GM23338 (cell line): ENCODE measurements around the gene ENTHD1. TPM values are rescaled to one million over a fixed set of nuclear protein-coding genes. Genes with fewer than 3 reads are reported as not detected.

ENCODE experiments used
- ATAC-seq: fragments of 200-7000 bp; cut with Tn5 transposase; 3 replicates; pipeline ENCODE4 v1.9.1; 2020
- DNase-seq: peaks from one replicate; pipeline ENCODE4 v3.0.0-alpha.2; 2015; ENCODE audit warnings: low spot score
- H2AFZ ChIP-seq: fragments of 200-600 bp; sonication (generic); 2 replicates; pipeline ENCODE4 v1.8.0; 2016; ENCODE audit warnings: antibody characterized with exemption, mild to moderate bottlenecking, moderate library complexity
- H3F3A ChIP-seq: fragments of 200-600 bp; sonication (generic); replicated peaks from 2 replicates; pipeline ENCODE4 v1.8.0; 2017; ENCODE audit warnings: antibody characterized with exemption, mixed run types, low read depth
- H3K27ac ChIP-seq: fragments of 200-600 bp; sonication (generic); 2 replicates; pipeline ENCODE4 v1.6.1; 2016; ENCODE audit warnings: low read depth
- H3K27me3 ChIP-seq: fragments of 200-600 bp; sonication (generic); 2 replicates; pipeline ENCODE4 v1.8.0; 2016; ENCODE audit warnings: mild to moderate bottlenecking, mixed run types, moderate library complexity; ENCODE audit not compliant: insufficient read depth
- H3K36me3 ChIP-seq: fragments of 200-600 bp; sonication (generic); 2 replicates; pipeline ENCODE4 v1.8.0; 2016; ENCODE audit warnings: mild to moderate bottlenecking; ENCODE audit not compliant: insufficient read depth
- H3K4me1 ChIP-seq: fragments of 200-600 bp; sonication (generic); 2 replicates; pipeline ENCODE4 v1.8.0; 2016; ENCODE audit warnings: mild to moderate bottlenecking, moderate library complexity; ENCODE audit not compliant: insufficient read depth
- H3K4me2 ChIP-seq: fragments of 200-600 bp; sonication (generic); 2 replicates; pipeline ENCODE4 v1.7.1; 2017; ENCODE audit warnings: mixed run types
- H3K4me3 ChIP-seq: fragments of 200-600 bp; sonication (generic); 2 replicates; pipeline ENCODE4 v1.6.1; 2016; ENCODE audit warnings: mixed run types
- H3K79me2 ChIP-seq: fragments of 200-600 bp; sonication (generic); replicated peaks from 2 replicates; pipeline ENCODE4 v1.8.0; 2017; ENCODE audit warnings: mild to moderate bottlenecking; ENCODE audit not compliant: insufficient read depth
- H3K9me2 ChIP-seq: fragments of 200-600 bp; sonication (generic); 2 replicates; pipeline ENCODE4 v1.8.0; 2017; ENCODE audit not compliant: insufficient read depth
- H4K20me1 ChIP-seq: fragments of 200-600 bp; sonication (generic); replicated peaks from 2 replicates; pipeline ENCODE4 v1.8.0; 2017; ENCODE audit warnings: mild to moderate bottlenecking; ENCODE audit not compliant: insufficient read depth
- H3K27ac Mint-ChIP-seq: 2 replicates; pipeline ENCODE4 v1.8.0; 2020; ENCODE audit warnings: inconsistent platforms, mild to moderate bottlenecking, moderate library complexity, mixed read lengths
- H3K27me3 Mint-ChIP-seq: 3 replicates; pipeline ENCODE4 v1.8.0; 2022; ENCODE audit warnings: low read depth, mild to moderate bottlenecking, moderate library complexity, mixed read lengths, inconsistent platforms; ENCODE audit not compliant: insufficient read depth, poor library complexity
- H3K36me3 Mint-ChIP-seq: 3 replicates; pipeline ENCODE4 v1.8.0; 2021; ENCODE audit warnings: low read depth, mild to moderate bottlenecking, inconsistent platforms, moderate library complexity, mixed read lengths
- H3K4me1 Mint-ChIP-seq: 3 replicates; pipeline ENCODE4 v1.8.0; 2020; ENCODE audit warnings: mild to moderate bottlenecking, inconsistent platforms, mixed read lengths
- H3K4me3 Mint-ChIP-seq: 3 replicates; pipeline ENCODE4 v1.8.0; 2021; ENCODE audit warnings: moderate library complexity, mild to moderate bottlenecking, inconsistent platforms, mixed read lengths
- H3K9me3 Mint-ChIP-seq: 3 replicates; pipeline ENCODE4 v1.8.0; 2020; ENCODE audit warnings: moderate library complexity, mild to moderate bottlenecking, inconsistent platforms, mixed read lengths
- CREB1 ChIP-seq: fragments of 250-450 bp; sonication (Bioruptor Pico); IDR thresholded peaks from 2 replicates; pipeline ENCODE4 v1.5.0; 2020; ENCODE audit warnings: low read depth, mild to moderate bottlenecking, moderate library complexity
- EZH2 ChIP-seq: fragments of 200-600 bp; sonication (generic); IDR thresholded peaks from one replicate; pipeline ENCODE4 v1.8.0; 2017; ENCODE audit warnings: antibody characterized with exemption, mild to moderate bottlenecking, low read depth; ENCODE audit not compliant: unreplicated experiment
- EZH2phosphoT487 ChIP-seq: fragments of 200-600 bp; sonication (generic); IDR thresholded peaks from one replicate; pipeline ENCODE4 v1.8.1; 2018; ENCODE audit warnings: antibody characterized with exemption; ENCODE audit not compliant: unreplicated experiment
- JUNB ChIP-seq: IDR thresholded peaks from one replicate; pipeline ENCODE4 v1.6.1; 2016; ENCODE audit warnings: antibody characterized with exemption; ENCODE audit not compliant: unreplicated experiment
- NANOG ChIP-seq: IDR thresholded peaks from 2 replicates; pipeline ENCODE4 v1.6.1; 2016; ENCODE audit warnings: antibody characterized with exemption, borderline replicate concordance
- POLR2AphosphoS5 ChIP-seq: IDR thresholded peaks from 2 replicates; pipeline ENCODE4 v1.6.1; 2016; ENCODE audit warnings: antibody characterized with exemption, low read depth
- STAT1 ChIP-seq: IDR thresholded peaks from one replicate; pipeline ENCODE4 v1.6.1; 2016; ENCODE audit warnings: antibody characterized with exemption; ENCODE audit not compliant: unreplicated experiment
- ZNF114 ChIP-seq: fragments of 250-450 bp; sonication (Bioruptor Pico); IDR thresholded peaks from 2 replicates; pipeline ENCODE4 v1.5.0; 2020; ENCODE audit warnings: mild to moderate bottlenecking, moderate library complexity
- ZNF331 ChIP-seq: fragments of 250-450 bp; sonication (Bioruptor Pico); IDR thresholded peaks from 2 replicates; pipeline ENCODE4 v1.5.0; 2020; ENCODE audit warnings: low read depth, mild to moderate bottlenecking, moderate library complexity
- polyA plus RNA-seq: library from polyadenylated mRNA; unstranded; fragments of >200 nt; fragmentation: Nextera tagmentation; extraction: Ambion mirVana; gene quantifications from 2 replicates; pipeline ENCODE4 v1.2.1, GENCODE V29; 2016
- total RNA-seq: library from RNA; depleted of rRNA; stranded (reverse); fragments of >200 nt; shearing (Covaris generic); gene quantifications from 2 replicates; pipeline ENCODE4 v1.2.3, GENCODE V29; 2014
- TF ChIP-seq, protein P1 (sequence below): fragments of 250-450 bp; sonication (Bioruptor Pico); IDR thresholded peaks from 2 replicates; pipeline ENCODE4 v1.5.0; 2020; ENCODE audit warnings: mild to moderate bottlenecking, moderate library complexity
- TF ChIP-seq, protein P2 (sequence below): IDR thresholded peaks from 2 replicates; pipeline ENCODE4 v1.6.1; 2016; ENCODE audit warnings: antibody characterized with exemption

The ENTHD1 gene
- total and polyA plus RNA-seq, 2 experiments from 2014 or later: not detected

- TF ChIP-seq, protein P1, sequence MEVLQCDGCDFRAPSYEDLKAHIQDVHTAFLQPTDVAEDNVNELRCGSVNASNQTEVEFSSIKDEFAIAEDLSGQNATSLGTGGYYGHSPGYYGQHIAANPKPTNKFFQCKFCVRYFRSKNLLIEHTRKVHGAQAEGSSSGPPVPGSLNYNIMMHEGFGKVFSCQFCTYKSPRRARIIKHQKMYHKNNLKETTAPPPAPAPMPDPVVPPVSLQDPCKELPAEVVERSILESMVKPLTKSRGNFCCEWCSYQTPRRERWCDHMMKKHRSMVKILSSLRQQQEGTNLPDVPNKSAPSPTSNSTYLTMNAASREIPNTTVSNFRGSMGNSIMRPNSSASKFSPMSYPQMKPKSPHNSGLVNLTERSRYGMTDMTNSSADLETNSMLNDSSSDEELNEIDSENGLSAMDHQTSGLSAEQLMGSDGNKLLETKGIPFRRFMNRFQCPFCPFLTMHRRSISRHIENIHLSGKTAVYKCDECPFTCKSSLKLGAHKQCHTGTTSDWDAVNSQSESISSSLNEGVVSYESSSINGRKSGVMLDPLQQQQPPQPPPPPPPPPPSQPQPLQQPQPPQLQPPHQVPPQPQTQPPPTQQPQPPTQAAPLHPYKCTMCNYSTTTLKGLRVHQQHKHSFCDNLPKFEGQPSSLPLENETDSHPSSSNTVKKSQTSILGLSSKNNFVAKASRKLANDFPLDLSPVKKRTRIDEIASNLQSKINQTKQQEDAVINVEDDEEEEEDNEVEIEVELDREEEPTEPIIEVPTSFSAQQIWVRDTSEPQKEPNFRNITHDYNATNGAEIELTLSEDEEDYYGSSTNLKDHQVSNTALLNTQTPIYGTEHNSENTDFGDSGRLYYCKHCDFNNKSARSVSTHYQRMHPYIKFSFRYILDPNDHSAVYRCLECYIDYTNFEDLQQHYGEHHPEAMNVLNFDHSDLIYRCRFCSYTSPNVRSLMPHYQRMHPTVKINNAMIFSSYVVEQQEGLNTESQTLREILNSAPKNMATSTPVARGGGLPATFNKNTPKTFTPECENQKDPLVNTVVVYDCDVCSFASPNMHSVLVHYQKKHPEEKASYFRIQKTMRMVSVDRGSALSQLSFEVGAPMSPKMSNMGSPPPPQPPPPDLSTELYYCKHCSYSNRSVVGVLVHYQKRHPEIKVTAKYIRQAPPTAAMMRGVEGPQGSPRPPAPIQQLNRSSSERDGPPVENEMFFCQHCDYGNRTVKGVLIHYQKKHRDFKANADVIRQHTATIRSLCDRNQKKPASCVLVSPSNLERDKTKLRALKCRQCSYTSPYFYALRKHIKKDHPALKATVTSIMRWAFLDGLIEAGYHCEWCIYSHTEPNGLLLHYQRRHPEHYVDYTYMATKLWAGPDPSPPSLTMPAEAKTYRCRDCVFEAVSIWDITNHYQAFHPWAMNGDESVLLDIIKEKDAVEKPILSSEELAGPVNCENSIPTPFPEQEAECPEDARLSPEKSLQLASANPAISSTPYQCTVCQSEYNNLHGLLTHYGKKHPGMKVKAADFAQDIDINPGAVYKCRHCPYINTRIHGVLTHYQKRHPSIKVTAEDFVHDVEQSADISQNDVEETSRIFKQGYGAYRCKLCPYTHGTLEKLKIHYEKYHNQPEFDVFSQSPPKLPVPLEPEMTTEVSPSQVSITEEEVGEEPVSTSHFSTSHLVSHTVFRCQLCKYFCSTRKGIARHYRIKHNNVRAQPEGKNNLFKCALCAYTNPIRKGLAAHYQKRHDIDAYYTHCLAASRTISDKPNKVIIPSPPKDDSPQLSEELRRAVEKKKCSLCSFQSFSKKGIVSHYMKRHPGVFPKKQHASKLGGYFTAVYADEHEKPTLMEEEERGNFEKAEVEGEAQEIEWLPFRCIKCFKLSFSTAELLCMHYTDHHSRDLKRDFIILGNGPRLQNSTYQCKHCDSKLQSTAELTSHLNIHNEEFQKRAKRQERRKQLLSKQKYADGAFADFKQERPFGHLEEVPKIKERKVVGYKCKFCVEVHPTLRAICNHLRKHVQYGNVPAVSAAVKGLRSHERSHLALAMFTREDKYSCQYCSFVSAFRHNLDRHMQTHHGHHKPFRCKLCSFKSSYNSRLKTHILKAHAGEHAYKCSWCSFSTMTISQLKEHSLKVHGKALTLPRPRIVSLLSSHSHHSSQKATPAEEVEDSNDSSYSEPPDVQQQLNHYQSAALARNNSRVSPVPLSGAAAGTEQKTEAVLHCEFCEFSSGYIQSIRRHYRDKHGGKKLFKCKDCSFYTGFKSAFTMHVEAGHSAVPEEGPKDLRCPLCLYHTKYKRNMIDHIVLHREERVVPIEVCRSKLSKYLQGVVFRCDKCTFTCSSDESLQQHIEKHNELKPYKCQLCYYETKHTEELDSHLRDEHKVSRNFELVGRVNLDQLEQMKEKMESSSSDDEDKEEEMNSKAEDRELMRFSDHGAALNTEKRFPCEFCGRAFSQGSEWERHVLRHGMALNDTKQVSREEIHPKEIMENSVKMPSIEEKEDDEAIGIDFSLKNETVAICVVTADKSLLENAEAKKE (CRISPR knock-in tag): no peak
- TF ChIP-seq POLR2AphosphoS5 (no peak), EZH2 (no peak), JUNB (no peak), NANOG (no peak)
These were observed 23.7 kb upstream of the ENTHD1 start (continued) for GRCh38 chr22:39917197-39917643.

DNA sequence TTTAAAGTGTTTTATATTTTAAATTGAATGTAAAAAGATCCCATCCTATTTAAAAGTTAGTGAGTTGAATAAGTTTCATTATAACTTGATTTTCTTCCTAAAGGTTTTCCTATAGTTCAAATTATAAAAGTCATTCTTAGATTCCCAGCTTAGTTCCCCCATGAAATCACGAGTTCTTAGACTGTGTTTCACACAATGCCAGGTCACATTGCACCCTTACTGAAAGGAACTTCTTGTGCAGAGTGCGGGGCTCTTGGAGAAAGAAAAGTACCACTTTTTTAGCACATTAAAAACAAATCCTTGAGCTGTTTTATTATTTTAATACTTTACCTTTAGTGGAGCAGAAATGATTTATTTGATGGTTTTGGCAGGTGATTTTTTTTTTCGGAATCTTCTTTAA lies 22.9 kb upstream of the ENTHD1 start:
- Histone ChIP-seq H2AFZ (no peak overlapping the region; the same call in 1 of the 2 replicates), H3K79me2 (no peaks in the 10 kb centered on the region), H3K36me3 (no peaks in the 10 kb centered on the region), H3K4me2 (no peak overlapping the region), H3F3A (no peaks in the 10 kb centered on the region), H3K4me3 (no peak overlapping the region), H3K9me2 (no peaks in the 10 kb centered on the region), H3K27me3 (no peaks in the 10 kb centered on the region), H3K27ac (no peak overlapping the region), H4K20me1 (no peaks in the 10 kb centered on the region), H3K4me1 (peaks cover 20% of the 10 kb centered on the region)
- H3K27me3 Mint-ChIP-seq: peaks cover 4% of the 10 kb centered on the region
- H3K4me1 Mint-ChIP-seq: peaks cover 28% of the 10 kb centered on the region
- H3K9me3 Mint-ChIP-seq: no peaks in the 10 kb centered on the region
- DNase-seq (no peak), ATAC-seq (no peak)
- H3K36me3 Mint-ChIP-seq: no peaks in the 10 kb centered on the region
- no peak overlapping the region for H3K27ac Mint-ChIP-seq
- H3K4me3 Mint-ChIP-seq: no peak overlapping the region
- no peak for TF ChIP-seq ZNF114 (CRISPR knock-in tag)
- no peak for TF ChIP-seq JUNB
- no peak for TF ChIP-seq NANOG
- TF ChIP-seq ZNF331 (CRISPR knock-in tag): no peak
- no peak for TF ChIP-seq STAT1
- TF ChIP-seq, protein P2, sequence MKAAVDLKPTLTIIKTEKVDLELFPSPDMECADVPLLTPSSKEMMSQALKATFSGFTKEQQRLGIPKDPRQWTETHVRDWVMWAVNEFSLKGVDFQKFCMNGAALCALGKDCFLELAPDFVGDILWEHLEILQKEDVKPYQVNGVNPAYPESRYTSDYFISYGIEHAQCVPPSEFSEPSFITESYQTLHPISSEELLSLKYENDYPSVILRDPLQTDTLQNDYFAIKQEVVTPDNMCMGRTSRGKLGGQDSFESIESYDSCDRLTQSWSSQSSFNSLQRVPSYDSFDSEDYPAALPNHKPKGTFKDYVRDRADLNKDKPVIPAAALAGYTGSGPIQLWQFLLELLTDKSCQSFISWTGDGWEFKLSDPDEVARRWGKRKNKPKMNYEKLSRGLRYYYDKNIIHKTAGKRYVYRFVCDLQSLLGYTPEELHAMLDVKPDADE: no peak
- no peak for TF ChIP-seq CREB1 (CRISPR knock-in tag)
- TF ChIP-seq EZH2phosphoT487: no peak
